ENCODE results near the gene NRG2. TPM values are rescaled to one million over a fixed set of nuclear protein-coding genes. Genes with fewer than 3 reads are reported as not detected.

The NRG2 gene
- total and polyA plus RNA-seq, 2 of the 8 experiments (the other 6 are each of a cell fraction or from before 2014, with no cell fraction given) = 0.27 to 0.54 TPM

DNA sequence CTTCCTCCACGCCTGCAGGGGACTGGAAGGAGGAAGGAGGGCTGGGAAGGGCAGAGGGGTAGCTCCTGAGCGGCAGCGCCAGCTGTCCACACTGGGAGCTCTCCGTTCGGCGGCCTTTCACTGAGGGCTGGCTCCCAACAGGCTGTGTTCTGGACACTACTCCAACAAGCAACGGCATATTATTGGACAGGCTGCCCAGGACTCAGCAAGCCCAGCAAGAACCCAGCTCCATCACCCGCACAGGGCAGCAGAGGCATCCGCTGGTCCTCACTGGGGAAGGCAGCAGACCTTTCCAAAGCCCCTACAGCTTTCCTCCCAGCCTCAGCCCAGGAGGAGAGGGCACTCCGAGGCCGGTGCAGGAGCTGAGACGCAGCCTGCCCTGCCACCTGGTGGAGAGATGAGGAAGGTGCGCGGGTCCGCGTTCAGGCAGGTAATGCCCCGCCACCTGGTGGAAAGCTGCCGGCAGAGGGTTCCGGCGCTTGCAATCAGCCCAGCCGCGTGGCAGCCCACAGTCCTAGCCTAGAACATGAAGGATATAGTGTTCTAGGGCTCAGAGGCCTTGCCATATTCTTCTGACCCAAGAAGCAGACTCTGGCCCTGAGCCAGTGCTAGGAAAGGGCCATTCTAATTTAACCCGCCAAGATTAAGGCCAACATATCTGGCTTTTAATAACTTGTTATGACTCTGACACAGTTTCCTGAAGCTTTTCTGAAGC is 74.4 kb downstream of the NRG2 start (continued):
- TF ChIP-seq MAFK (IDR thresholded peaks at IDR 0.05; ENCODE audit: low read depth, low read length) (no peak), POU5F1 (IDR thresholded peaks at IDR 0.05; ENCODE audit: low read depth, low read length) (no peak)

Measured in H1 (cell line).